Liver (tissue), 3 donors: Measurements from ENCODE around the gene PRRX1.

Experiments used
- ATF3 ChIP-seq: IDR thresholded peaks from 2 replicates; pipeline ENCODE4 v1.6.1; 2016; ENCODE audit warnings: antibody characterized with exemption
- CTCF ChIP-seq: fragments of 150-350 bp; IDR thresholded peaks from 2 replicates; pipeline ENCODE4 v1.5.1; 2017; ENCODE audit warnings: improper control_type of control experiment, low read depth, low read length; ENCODE audit not compliant: missing input control
- FOXA1 ChIP-seq: IDR thresholded peaks from 2 replicates; pipeline ENCODE4 v1.6.1; 2016; ENCODE audit warnings: antibody characterized with exemption
- JUND ChIP-seq, 2 donors: IDR thresholded peaks; 2 replicates each; pipeline ENCODE4 v1.6.1; 2016; ENCODE audit warnings: antibody characterized with exemption in 2 of 2
- MAX ChIP-seq: IDR thresholded peaks from 2 replicates; pipeline ENCODE4 v1.6.1; 2016; ENCODE audit warnings: antibody characterized with exemption
- NR2F2 ChIP-seq: IDR thresholded peaks from 2 replicates; pipeline ENCODE4 v1.6.1; 2016; ENCODE audit warnings: antibody characterized with exemption
- RAD21 ChIP-seq, 2 donors: IDR thresholded peaks; 2 replicates each; pipeline ENCODE4 v1.6.1; 2016; ENCODE audit warnings: antibody characterized with exemption in 2 of 2, mild to moderate bottlenecking in 2 of 2
- RXRA ChIP-seq, 2 donors: IDR thresholded peaks; 2 replicates each; pipeline ENCODE4 v1.6.1; 2017 to 2018; ENCODE audit warnings: antibody characterized with exemption in 2 of 2, mild to moderate bottlenecking in 1 of 2
- TAF1 ChIP-seq: conservative IDR thresholded peaks from 2 replicates; pipeline ENCODE4 v1.6.1; 2016; ENCODE audit warnings: antibody characterized with exemption, mild to moderate bottlenecking
- YY1 ChIP-seq: IDR thresholded peaks from 2 replicates; pipeline ENCODE4 v1.6.1; 2016; ENCODE audit warnings: antibody characterized with exemption, mild to moderate bottlenecking
- ZBTB33 ChIP-seq: IDR thresholded peaks from 2 replicates; pipeline ENCODE4 v1.6.1; 2016; ENCODE audit warnings: antibody characterized with exemption
- donor health status: healthy.
- donor health status: healthy.

- TF ChIP-seq ATF3 (no peak), CTCF (no peak), RXRA (IDR thresholded peaks at IDR 0.05) (no peak), JUND (IDR thresholded peaks at IDR 0.05) (no peak), RAD21 (IDR thresholded peaks at IDR 0.05) (no peak), NR2F2 (no peak), MAX (no peak), TAF1 (no peak), ZBTB33 (no peak), YY1 (no peak), FOXA1 (no peak)
Observed at GRCh38 chr1:170624146-170624545, 39.8 kb upstream of the PRRX1 start.
